ENCODE data around the gene FBXO28. TPM values are rescaled to one million over a fixed set of nuclear protein-coding genes. Genes with fewer than 3 reads are reported as not detected.

The FBXO28 gene
- total RNA-seq, 1 donor from 2014 or later: 18.6 TPM

DNA sequence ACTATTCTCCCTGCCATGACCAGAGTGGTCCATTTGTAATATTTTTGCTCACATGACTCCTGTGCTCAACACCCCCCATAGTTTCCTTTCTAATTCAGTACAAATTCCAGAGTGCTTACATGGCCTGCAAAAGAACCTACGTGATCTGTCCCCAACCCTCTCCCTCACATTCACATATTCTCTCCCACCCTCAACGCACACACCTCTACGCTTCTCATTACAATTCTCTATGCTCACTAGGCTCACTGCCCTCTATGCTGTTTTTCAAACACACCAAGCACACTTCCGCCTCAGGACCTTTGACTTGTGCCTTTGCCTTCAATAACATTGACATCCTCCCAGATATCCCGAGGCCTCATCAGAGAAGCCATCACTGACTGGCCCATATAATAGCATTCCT is 23.8 kb upstream of the FBXO28 start:
- intact Hi-C loops (cut with DNase I): no loop called here
- DNase-seq: no peak
- no peak for ATAC-seq (ENCODE audit: poor library complexity)

DNA sequence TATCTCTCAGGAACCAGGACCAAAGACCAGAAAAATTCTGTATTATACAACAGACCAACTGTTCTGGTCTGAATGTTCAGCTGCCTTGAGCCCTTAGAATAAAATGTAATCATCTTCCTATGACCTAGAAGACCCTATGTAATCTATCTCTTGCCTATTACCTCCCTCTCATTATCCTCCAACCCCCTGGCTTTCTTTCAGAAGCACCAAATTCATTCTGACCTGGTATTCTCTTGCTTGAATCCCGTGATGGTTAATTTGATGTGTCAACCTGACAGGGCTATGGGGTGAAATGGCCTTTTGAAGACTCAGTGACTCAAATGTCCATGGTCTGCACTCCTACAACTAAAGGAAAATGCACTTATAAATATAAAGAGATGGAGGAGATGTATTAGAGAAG is 21.8 kb upstream of the FBXO28 start:
- ATAC-seq (ENCODE audit: poor library complexity) (no peak), DNase-seq (no peak)
- intact Hi-C loops (cut with DNase I): no loop called here

- DNase-seq: no peak
- ATAC-seq (ENCODE audit: poor library complexity): no peak
- intact Hi-C loops (cut with DNase I): no loop called here
Observed at GRCh38 chr1:224092601-224093000, 21.3 kb upstream of the FBXO28 start.

DNA sequence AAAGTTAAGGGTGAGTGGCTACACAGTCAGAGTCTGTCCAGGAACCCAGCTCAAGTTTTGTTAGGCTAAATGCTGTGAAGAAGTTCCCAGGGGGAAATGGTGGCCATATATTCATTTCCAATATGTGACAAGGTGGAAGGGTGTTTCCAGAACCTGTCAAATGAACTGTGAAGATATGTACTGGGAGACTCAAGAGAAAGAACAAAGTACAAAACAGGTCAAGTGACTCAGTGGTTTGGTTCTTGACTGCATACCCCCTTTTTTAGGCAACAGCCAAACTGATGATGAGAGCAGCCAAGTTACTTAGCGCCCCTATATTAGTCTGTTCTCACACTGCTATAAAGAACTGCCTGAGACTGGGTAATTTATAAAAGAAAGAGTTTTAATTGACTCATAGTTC is 18.6 kb upstream of the FBXO28 start:
- no peak for DNase-seq
- intact Hi-C loops (cut with DNase I): no loop called here
- no peak for ATAC-seq (ENCODE audit: poor library complexity)

DNA sequence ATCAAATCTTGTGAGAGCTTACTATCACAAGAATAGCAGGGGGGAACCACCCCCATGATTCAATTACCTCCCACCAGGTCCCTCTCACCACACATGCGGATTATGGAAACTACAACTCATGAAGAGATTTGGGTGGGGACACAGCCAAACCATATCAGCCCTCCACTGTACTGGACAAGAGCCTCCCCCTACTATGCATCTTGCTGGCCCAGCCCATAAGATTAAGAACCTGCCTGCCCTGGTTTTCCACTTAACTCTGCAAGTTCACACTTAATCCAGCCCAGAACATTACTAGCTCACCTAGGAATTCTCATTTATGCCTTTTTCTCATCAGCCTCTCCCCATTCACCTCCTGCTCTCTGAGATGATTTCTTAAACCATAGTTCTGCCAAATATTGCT is 18.0 kb upstream of the FBXO28 start:
- DNase-seq (no peak), ATAC-seq (ENCODE audit: poor library complexity) (no peak)
- intact Hi-C loops (cut with DNase I): no loop called here

GRCh38 chr1:224096773-224097172 is 17.1 kb upstream of the FBXO28 start:
- intact Hi-C loops (cut with DNase I): no loop called here
- DNase-seq (no peak), ATAC-seq (ENCODE audit: poor library complexity) (no peak)

GRCh38 chr1:224098007-224098406 is 15.9 kb upstream of the FBXO28 start:
- intact Hi-C loops (cut with DNase I): no loop called here
- ATAC-seq (ENCODE audit: poor library complexity): no peak
- DNase-seq: no peak

DNA sequence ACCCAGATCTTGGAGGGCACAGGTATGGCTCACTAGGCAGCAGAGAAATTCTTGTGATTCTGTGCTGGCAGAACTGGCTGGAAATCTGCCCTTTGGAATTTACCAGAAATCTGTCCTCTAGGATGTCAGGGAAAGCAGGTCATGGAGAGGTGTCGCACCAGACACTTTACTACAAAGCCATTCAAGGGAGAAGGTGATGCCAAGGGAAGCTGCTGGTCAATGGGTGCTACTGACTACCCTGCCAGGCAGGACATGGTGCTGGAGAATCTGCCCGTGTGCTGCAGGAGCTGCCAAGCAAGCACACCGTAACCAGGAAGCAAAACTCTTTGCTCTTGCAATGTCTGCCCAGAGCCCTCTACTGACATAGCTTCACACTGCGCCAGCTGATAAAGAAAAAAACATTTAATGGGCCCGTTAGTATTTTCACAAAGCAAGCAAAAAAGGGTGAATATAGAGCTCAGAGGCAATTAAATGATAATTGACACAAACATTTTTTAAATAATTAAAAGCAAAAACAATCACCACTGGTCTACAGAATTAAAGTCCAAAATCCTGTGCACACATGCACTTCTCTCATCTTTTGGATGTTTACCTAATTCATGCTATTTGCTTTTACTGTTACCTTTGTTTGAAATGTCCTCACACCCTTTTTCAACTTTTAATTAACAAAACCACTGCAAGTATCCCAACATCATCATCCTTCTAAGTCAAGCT is 7.2 kb upstream of the FBXO28 start:
- DNase-seq (no peak), ATAC-seq (ENCODE audit: poor library complexity) (peak; percentile 81)
- intact Hi-C loops (cut with DNase I): no loop called here

- ATAC-seq (ENCODE audit: poor library complexity) (no peak), DNase-seq (no peak)
- intact Hi-C loops (cut with DNase I): no loop called here
Observed at GRCh38 chr1:224107282-224107625, 6.7 kb upstream of the FBXO28 start.

DNA sequence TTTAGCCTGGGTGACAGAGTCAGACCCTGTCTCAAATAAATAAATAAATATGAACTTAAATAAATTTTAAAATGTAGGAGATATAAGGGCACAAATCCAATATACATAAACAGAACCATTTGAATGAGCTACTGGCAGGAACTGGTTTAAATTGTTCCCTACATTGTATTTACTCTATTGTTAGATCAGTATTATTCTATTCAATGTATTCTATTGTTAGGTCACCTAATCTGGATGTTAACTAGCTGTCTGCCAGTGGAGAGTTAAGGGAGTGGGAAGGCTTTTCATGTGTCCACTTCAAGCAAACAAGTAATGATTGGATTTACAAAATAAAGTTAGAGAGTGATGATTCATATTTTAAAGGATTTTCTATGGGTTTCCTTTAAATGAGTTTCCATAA is 4.9 kb upstream of the FBXO28 start:
- DNase-seq: no peak
- intact Hi-C loops (cut with DNase I): no loop called here
- no peak for ATAC-seq (ENCODE audit: poor library complexity)

GRCh38 chr1:224109981-224110380 is 3.9 kb upstream of the FBXO28 start:
- intact Hi-C loops (cut with DNase I): no loop called here
- no peak for ATAC-seq (ENCODE audit: poor library complexity)
- no peak for DNase-seq

DNA sequence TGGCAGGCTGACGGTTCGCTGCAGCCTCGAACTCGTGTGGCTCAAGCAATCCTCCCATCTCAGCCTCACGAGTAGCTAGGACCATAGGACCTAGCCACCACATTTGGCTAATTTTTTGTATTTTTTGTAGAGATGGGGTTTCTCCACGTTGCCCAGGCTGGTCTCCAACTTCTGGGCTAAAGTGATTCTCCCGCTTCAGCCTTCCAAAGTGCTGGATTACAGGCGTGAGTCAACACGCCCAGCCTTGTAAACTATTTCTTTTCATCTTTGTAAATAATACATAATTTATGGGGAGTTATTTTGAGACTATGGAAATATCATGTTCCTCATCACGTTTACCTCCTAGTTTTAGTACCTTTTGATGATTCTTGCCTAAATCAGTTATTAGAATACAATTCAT is 906 bp upstream of the FBXO28 start:
- DNase-seq (no peak), ATAC-seq (ENCODE audit: poor library complexity) (no peak)
- intact Hi-C loops (cut with DNase I): no loop called here

- intact Hi-C loops (cut with DNase I): no loop called here
- DNase-seq: no peak
- no peak for ATAC-seq (ENCODE audit: poor library complexity)
Observed at GRCh38 chr1:224113545-224113917, 380 bp upstream of the FBXO28 start.

DNA sequence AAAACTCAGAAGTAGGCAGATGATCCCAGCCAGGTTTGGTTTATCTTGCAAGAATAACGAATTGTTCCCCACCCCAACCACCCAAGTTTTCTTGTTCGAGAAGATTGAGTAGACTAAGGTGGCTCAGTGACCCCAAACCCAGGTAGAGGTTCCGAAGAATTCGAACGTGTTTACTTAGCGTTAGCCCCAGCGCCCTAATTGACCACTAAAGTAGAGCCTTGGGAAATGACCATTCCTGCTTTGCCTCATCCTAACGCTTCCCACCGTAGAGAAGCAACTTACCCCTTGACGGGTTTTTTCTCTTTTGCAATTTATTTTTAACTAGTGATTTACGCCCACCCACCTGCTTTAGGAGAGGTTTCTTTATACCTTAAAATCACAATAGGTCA is 870 bp downstream of the FBXO28 start:
- DNase-seq (no peak), ATAC-seq (ENCODE audit: poor library complexity) (peak; percentile 25)
- intact Hi-C loops (cut with DNase I): loop anchor here (5.0 kb wide), 2 partner anchors 218 to 343 kb away; partner anchors contain the start of gene NVL

GRCh38 chr1:224116131-224116530 is 2.2 kb downstream of the FBXO28 start:
- peak; percentile 36 for ATAC-seq (ENCODE audit: poor library complexity)
- intact Hi-C loops (cut with DNase I): loop anchor here (5.0 kb wide), 2 partner anchors 216 to 341 kb away; partner anchors contain the start of gene NVL
- no peak for DNase-seq

- DNase-seq (no peak), ATAC-seq (ENCODE audit: poor library complexity) (no peak)
- intact Hi-C loops (cut with DNase I): loop anchor here (5.0 kb wide), 2 partner anchors 214 to 339 kb away; partner anchors contain the start of gene NVL
Observed at GRCh38 chr1:224118688-224119087, 4.8 kb downstream of the FBXO28 start.

- intact Hi-C loops (cut with DNase I): no loop called here
- ATAC-seq (ENCODE audit: poor library complexity) (no peak), DNase-seq (no peak)
Observed at GRCh38 chr1:224123136-224123535, 9.2 kb downstream of the FBXO28 start.

DNA sequence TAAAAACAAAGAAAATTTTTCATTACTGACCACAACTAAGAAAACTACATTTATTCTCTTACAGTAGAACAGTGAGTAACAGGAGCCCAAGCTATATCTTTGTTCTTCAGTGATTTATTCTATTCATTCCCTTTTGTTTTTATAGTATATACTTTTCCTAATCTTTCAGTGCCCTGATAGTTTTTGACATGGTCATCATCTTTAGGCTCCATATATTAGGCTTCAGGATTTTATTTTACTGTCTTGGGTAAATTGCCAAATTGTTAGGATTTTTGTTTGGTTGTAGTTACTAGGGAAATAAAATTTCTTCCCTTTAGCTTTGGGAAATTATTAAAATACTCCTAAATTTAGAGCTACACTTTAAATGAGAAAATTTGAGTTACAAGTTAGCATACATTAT is 10.3 kb downstream of the FBXO28 start:
- intact Hi-C loops (cut with DNase I): no loop called here
- ATAC-seq (ENCODE audit: poor library complexity): no peak
- DNase-seq: no peak

GRCh38 chr1:224127925-224128819 is 14.3 kb downstream of the FBXO28 start:
- DNase-seq (no peak), ATAC-seq (ENCODE audit: poor library complexity) (no peak)

GRCh38 chr1:224131253-224131652 is 17.3 kb downstream of the FBXO28 start:
- no peak for ATAC-seq (ENCODE audit: poor library complexity)
- no peak for DNase-seq
- intact Hi-C loops (cut with DNase I): no loop called here

More at GRCh38 chr1:224127925-224128819, 14.3 kb downstream of the FBXO28 start:
- intact Hi-C loops (cut with DNase I): no loop called here
